ENCODE measurements around the gene ZSCAN2.

The ZSCAN2 gene

GRCh38 chr15:84594617-84595290 is 6.1 kb upstream of the ZSCAN2 start:
- no peak for DNase-seq (ENCODE audit: low spot score)
- TF ChIP-seq, protein P1, sequence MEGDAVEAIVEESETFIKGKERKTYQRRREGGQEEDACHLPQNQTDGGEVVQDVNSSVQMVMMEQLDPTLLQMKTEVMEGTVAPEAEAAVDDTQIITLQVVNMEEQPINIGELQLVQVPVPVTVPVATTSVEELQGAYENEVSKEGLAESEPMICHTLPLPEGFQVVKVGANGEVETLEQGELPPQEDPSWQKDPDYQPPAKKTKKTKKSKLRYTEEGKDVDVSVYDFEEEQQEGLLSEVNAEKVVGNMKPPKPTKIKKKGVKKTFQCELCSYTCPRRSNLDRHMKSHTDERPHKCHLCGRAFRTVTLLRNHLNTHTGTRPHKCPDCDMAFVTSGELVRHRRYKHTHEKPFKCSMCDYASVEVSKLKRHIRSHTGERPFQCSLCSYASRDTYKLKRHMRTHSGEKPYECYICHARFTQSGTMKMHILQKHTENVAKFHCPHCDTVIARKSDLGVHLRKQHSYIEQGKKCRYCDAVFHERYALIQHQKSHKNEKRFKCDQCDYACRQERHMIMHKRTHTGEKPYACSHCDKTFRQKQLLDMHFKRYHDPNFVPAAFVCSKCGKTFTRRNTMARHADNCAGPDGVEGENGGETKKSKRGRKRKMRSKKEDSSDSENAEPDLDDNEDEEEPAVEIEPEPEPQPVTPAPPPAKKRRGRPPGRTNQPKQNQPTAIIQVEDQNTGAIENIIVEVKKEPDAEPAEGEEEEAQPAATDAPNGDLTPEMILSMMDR (IDR thresholded peaks at IDR 0.05; ENCODE audit: borderline replicate concordance, control extremely low read depth, extremely low read depth, insufficient read depth, missing control alignments), result no peak
- in situ Hi-C loops (cut with MboI; ENCODE audit: low sequenced_read_pairs, unreplicated experiment), result no loop called here

DNA sequence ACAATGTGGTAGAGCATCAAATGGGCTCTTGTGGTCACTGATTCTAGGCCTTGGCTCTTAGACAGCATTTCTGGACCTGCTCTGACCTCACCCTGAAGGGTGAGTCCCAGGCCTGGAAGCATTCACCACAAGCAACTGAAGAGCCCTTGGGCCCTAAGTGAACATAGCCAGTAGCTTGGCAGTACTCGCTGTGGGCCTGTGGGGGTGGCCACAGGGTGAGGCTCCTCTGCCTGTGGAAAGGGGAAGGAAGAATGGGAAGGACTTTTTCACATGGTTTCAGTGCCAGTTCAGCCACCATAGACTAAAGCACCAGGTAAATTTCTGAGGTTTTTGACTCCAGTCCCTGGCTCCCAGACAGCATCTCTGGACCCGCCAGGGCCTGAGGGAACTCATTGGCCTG is 5.1 kb upstream of the ZSCAN2 start:
- DNase-seq (ENCODE audit: low spot score), result no peak
- TF ChIP-seq, protein P1 (IDR thresholded peaks at IDR 0.05; ENCODE audit: borderline replicate concordance, control extremely low read depth, extremely low read depth, insufficient read depth, missing control alignments), result no peak
- in situ Hi-C loops (cut with MboI; ENCODE audit: low sequenced_read_pairs, unreplicated experiment), result no loop called here

- TF ChIP-seq, protein P1 (IDR thresholded peaks at IDR 0.05; ENCODE audit: borderline replicate concordance, control extremely low read depth, extremely low read depth, insufficient read depth, missing control alignments), result no peak
- DNase-seq (ENCODE audit: low spot score), result no peak
- in situ Hi-C loops (cut with MboI; ENCODE audit: low sequenced_read_pairs, unreplicated experiment), result no loop called here
These were observed 3.5 kb upstream of the ZSCAN2 start for GRCh38 chr15:84597296-84597695.

- TF ChIP-seq, protein P1 (IDR thresholded peaks at IDR 0.05; ENCODE audit: borderline replicate concordance, control extremely low read depth, extremely low read depth, insufficient read depth, missing control alignments), result peak; percentile 5
- peak; percentile 64 for DNase-seq (ENCODE audit: low spot score)
- in situ Hi-C loops (cut with MboI; ENCODE audit: low sequenced_read_pairs, unreplicated experiment), result no loop called here
These were observed 2.6 kb upstream of the ZSCAN2 start for GRCh38 chr15:84598250-84598649.

GRCh38 chr15:84598993-84599392 is 1.8 kb upstream of the ZSCAN2 start:
- TF ChIP-seq, protein P1 (IDR thresholded peaks at IDR 0.05; ENCODE audit: borderline replicate concordance, control extremely low read depth, extremely low read depth, insufficient read depth, missing control alignments), result peak; percentile 66
- in situ Hi-C loops (cut with MboI; ENCODE audit: low sequenced_read_pairs, unreplicated experiment), result no loop called here
- DNase-seq (ENCODE audit: low spot score), result peak; percentile 58

GRCh38 chr15:84599906-84600305 is 903 bp upstream of the ZSCAN2 start:
- TF ChIP-seq, protein P1 (IDR thresholded peaks at IDR 0.05; ENCODE audit: borderline replicate concordance, control extremely low read depth, extremely low read depth, insufficient read depth, missing control alignments), result no peak

More at GRCh38 chr15:84599906-84600305, 903 bp upstream of the ZSCAN2 start:
- no peak for DNase-seq (ENCODE audit: low spot score)
- in situ Hi-C loops (cut with MboI; ENCODE audit: low sequenced_read_pairs, unreplicated experiment), result loop anchor here (25.0 kb wide), 1 partner anchor 587 kb away; no protein-coding TSS in a partner anchor

Data from GM13976 (cell line).